PC-3 (cell line): ENCODE data around the gene HIRA. TPM values are rescaled to one million over a fixed set of nuclear protein-coding genes. Genes with fewer than 3 reads are reported as not detected.

ENCODE experiments used
- ATAC-seq: fragments of 200-7000 bp; cut with Tn5 transposase; 2 replicates; pipeline ENCODE4 v1.9.1; 2020; ENCODE audit warnings: mild to moderate bottlenecking, moderate library complexity
- BruUV-seq: library from RNA; stranded (reverse); fragments of 400-500 nt; replicated peaks from 2 replicates; lab custom pipeline; 2021; lab: Mats Ljungman, UMichigan
- CTCF ChIA-PET: fragments of 300-600 bp; sonication (Branson Sonifier 250); formaldehyde crosslinking; loops from one replicate; lab custom pipeline; 2022; ENCODE audit warnings: antibody characterized with exemption; lab: Charles Lee
- POLR2A ChIA-PET: fragments of 300-600 bp; sonication (Branson Sonifier 250); formaldehyde crosslinking; loops from one replicate; lab custom pipeline; 2022; ENCODE audit warnings: antibody characterized with exemption; ENCODE audit not compliant: unreplicated experiment; lab: Charles Lee
- DNase-seq: peaks from one replicate; pipeline ENCODE4 v3.0.0-alpha.2; 2015
- H2AFZ ChIP-seq: fragments of 300-600 bp; sonication (generic); 2 replicates; pipeline ENCODE4 v1.6.0; 2016; ENCODE audit warnings: antibody characterized with exemption, low read length
- H3F3A ChIP-seq: fragments of 300-600 bp; sonication (generic); one replicate; pipeline ENCODE4 v1.6.0; 2017; ENCODE audit warnings: antibody characterized with exemption, low read length, control low read depth, mild to moderate bottlenecking; ENCODE audit not compliant: unreplicated experiment
- H3K27ac ChIP-seq: fragments of 300-600 bp; sonication (generic); 2 replicates; pipeline ENCODE4 v1.5.1; 2016; ENCODE audit warnings: mild to moderate bottlenecking, low read length
- H3K27me3 ChIP-seq: fragments of 300-600 bp; sonication (generic); 2 replicates; pipeline ENCODE4 v1.6.1; 2016; ENCODE audit warnings: low read length, mixed read lengths
- H3K36me3 ChIP-seq: fragments of 300-600 bp; sonication (generic); 2 replicates; pipeline ENCODE4 v1.6.1; 2016; ENCODE audit warnings: low read depth, mixed run types, low read length, mixed read lengths
- H3K4me1 ChIP-seq: fragments of 300-600 bp; sonication (generic); 2 replicates; pipeline ENCODE4 v1.5.1; 2016; ENCODE audit warnings: low read length; ENCODE audit not compliant: insufficient read depth
- H3K4me2 ChIP-seq: fragments of 300-600 bp; sonication (generic); 2 replicates; pipeline ENCODE4 v1.6.0; 2016; ENCODE audit warnings: low read length
- H3K4me3 ChIP-seq: fragments of 300-600 bp; sonication (generic); 2 replicates; pipeline ENCODE4 v1.5.1; 2016; ENCODE audit warnings: mild to moderate bottlenecking, low read length, mixed read lengths
- H3K79me2 ChIP-seq: fragments of 300-600 bp; sonication (generic); 2 replicates; pipeline ENCODE4 v1.6.1; 2017; ENCODE audit warnings: low read length, mixed read lengths
- H3K9ac ChIP-seq: fragments of 300-600 bp; sonication (generic); 2 replicates; pipeline ENCODE4 v1.6.0; 2016; ENCODE audit warnings: mild to moderate bottlenecking, low read length
- H3K9me2 ChIP-seq: fragments of 300-600 bp; sonication (generic); replicated peaks from 2 replicates; pipeline ENCODE4 v1.6.1; 2016; ENCODE audit warnings: mixed run types, low read length, mixed read lengths
- H3K9me3 ChIP-seq: fragments of 300-600 bp; sonication (generic); 2 replicates; pipeline ENCODE4 v1.6.1; 2016; ENCODE audit warnings: low read length, mixed read lengths
- H4K20me1 ChIP-seq: fragments of 300-600 bp; sonication (generic); 2 replicates; pipeline ENCODE4 v1.6.1; 2016; ENCODE audit warnings: low read length, mixed read lengths
- CTCF ChIP-seq: fragments of 300-600 bp; sonication (generic); conservative IDR thresholded peaks from 2 replicates; pipeline ENCODE4 v1.5.1; 2017; ENCODE audit warnings: antibody characterized with exemption, low read depth, mild to moderate bottlenecking, low read length
- EZH2 ChIP-seq: fragments of 300-600 bp; sonication (generic); IDR thresholded peaks from one replicate; pipeline ENCODE4 v1.6.1; 2017; ENCODE audit warnings: antibody characterized with exemption, mild to moderate bottlenecking, low read length; ENCODE audit not compliant: unreplicated experiment
- EZH2phosphoT487 ChIP-seq: fragments of 300-600 bp; sonication (generic); IDR thresholded peaks from 2 replicates; pipeline ENCODE4 v1.6.1; 2018; ENCODE audit warnings: mild to moderate bottlenecking, antibody characterized with exemption, low read length, borderline replicate concordance
- intact Hi-C: fragments of 100-400 bp; cut with micrococcal nuclease; formaldehyde crosslinking; loops from 2 replicates; pipeline ENCODE4 v1.9.0; 2023
- total RNA-seq: library from RNA; depleted of rRNA; stranded (reverse); fragments of >200 nt; gene quantifications from 2 replicates; pipeline ENCODE4 v1.2.3, GENCODE V29; 2014

HIRA gene
- total RNA-seq, 1 experiment from 2014 or later = 12.4 TPM

GRCh38 chr22:19412478-19412877 is 19.1 kb downstream of the HIRA start:
- peaks cover 10% of the 10 kb centered on the region; the same call in 1 of the 2 replicates for H3K36me3 ChIP-seq
- no TSS peak for BruUV-seq
- H3K4me3 ChIP-seq = no peak overlapping the region
- no peak overlapping the region for H3K9ac ChIP-seq
- peaks cover 64% of the 10 kb centered on the region for H3K79me2 ChIP-seq
- H4K20me1 ChIP-seq = 0 out of 2 replicates have a peak, but pooled peaks cover 6% of the 10 kb centered on the region
- H3K9me2 ChIP-seq = no peaks in the 10 kb centered on the region
- no peak overlapping the region for H3K27ac ChIP-seq
- no peak overlapping the region for H2AFZ ChIP-seq
- intact Hi-C loops = no loop called here
- H3K4me2 ChIP-seq = no peak overlapping the region
- H3K9me3 ChIP-seq = no peaks in the 10 kb centered on the region
- TF ChIP-seq EZH2 (no peak), EZH2phosphoT487 (no peak), CTCF (no peak)
- no peaks in the 10 kb centered on the region for H3K27me3 ChIP-seq
- H3K4me1 ChIP-seq = no peaks in the 10 kb centered on the region
- DNase-seq = no peak
- ChIA-PET CTCF (no interaction called here), POLR2A (no interaction called here)
- H3F3A ChIP-seq = no peaks in the 10 kb centered on the region
- ATAC-seq = no peak

- Histone ChIP-seq H3K36me3 (peaks cover 10% of the 10 kb centered on the region; the same call in 1 of the 2 replicates), H3K4me1 (no peaks in the 10 kb centered on the region), H3F3A (no peaks in the 10 kb centered on the region), H3K79me2 (peaks cover 55% of the 10 kb centered on the region), H3K9me3 (no peaks in the 10 kb centered on the region), H3K27me3 (no peaks in the 10 kb centered on the region), H3K4me2 (no peak overlapping the region), H2AFZ (no peak overlapping the region), H3K9me2 (no peaks in the 10 kb centered on the region), H4K20me1 (0 out of 2 replicates have a peak, but pooled peaks cover 6% of the 10 kb centered on the region), H3K9ac (no peak overlapping the region), H3K4me3 (no peak overlapping the region), H3K27ac (no peak overlapping the region)
- no peak for TF ChIP-seq EZH2phosphoT487
- no peak for TF ChIP-seq EZH2
- no peak for TF ChIP-seq CTCF
- ChIA-PET CTCF (no interaction called here), POLR2A (no interaction called here)
- ATAC-seq (no peak), DNase-seq (no peak)
- BruUV-seq = no TSS peak
- intact Hi-C loops = no loop called here
Measured at GRCh38 chr22:19411690-19412045, 19.9 kb downstream of the HIRA start.

GRCh38 chr22:19410941-19411689 is 20.4 kb downstream of the HIRA start:
- Histone ChIP-seq H3K9me3 (no peaks in the 10 kb centered on the region), H2AFZ (no peak overlapping the region), H3K27me3 (no peaks in the 10 kb centered on the region), H4K20me1 (0 out of 2 replicates have a peak, but pooled peaks cover 6% of the 10 kb centered on the region), H3K79me2 (peaks cover 50% of the 10 kb centered on the region), H3F3A (no peaks in the 10 kb centered on the region), H3K9me2 (no peaks in the 10 kb centered on the region), H3K36me3 (peaks cover 11% of the 10 kb centered on the region; the same call in 1 of the 2 replicates), H3K4me2 (no peak overlapping the region), H3K4me1 (no peaks in the 10 kb centered on the region), H3K9ac (no peak overlapping the region), H3K4me3 (no peak overlapping the region), H3K27ac (no peak overlapping the region)
- ChIA-PET POLR2A (no interaction called here), CTCF (no interaction called here)
- ATAC-seq (no peak), DNase-seq (no peak)
- intact Hi-C loops = no loop called here
- TF ChIP-seq CTCF (no peak), EZH2 (no peak), EZH2phosphoT487 (no peak)
- no TSS peak for BruUV-seq
